ENCODE results near the gene TMEM181.
"Not testable (repeated sequence)": the region's sequence is repeated elsewhere in the genome, so short reads cannot be mapped to it uniquely, and the experiment has no call there.

Gene TMEM181

DNA sequence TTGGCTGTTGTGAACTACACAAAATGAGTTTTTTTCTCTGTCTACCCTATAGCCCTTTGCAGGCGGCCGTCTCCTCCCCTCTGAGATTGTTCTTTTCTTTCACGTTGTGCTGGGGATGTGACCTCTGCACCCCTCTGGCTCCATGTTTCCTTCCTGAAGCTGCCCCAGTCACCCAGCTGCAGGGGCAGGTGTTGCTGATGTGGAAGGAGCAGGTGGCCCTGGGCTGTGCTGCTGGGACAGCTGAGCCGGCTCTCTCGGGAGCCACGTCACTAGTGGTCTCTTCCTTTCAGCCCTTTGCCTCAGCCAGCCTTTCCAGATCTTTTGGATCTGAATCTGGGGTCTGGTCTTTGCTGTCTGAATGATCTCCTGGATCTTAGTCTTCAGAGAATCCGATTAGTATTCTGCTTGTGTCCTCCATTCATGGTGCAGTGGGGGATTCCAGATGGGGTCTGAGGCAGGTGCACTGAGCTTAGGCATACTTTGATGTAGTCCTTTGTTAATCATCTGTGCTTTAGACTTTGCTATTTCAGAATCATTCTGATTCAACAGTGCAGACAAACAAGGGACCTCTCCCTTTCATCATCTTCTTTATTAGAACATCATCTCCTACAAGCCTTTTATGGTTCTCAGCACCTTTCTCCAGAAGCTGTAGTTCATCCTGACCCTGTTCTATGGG lies 31.4 kb downstream of the TMEM181 start:
- FAIRE-seq (no peak), DNase-seq (ENCODE audit: insufficient read length, low spot score) (no peak)

DNA sequence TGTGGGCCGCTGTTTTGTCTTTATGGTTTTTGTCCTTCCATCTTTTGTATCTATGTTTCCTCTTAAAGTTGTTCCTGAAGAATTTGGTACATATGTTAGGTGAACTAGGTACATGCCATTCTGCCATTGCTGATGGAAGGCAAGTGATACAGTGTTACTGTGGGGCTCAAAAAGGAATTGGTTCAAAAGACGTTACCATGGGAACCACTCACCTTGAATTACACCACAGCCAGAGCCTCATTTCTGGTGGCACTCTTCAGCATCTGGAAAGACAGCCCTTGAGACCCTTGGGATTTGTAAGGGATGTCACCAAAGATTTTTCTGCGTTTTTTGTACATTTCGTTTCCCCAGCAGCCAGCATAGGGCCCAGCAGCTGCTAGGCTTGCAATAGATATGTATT lies 31.9 kb downstream of the TMEM181 start:
- DNase-seq (ENCODE audit: insufficient read length, low spot score) (no peak), FAIRE-seq (no peak)

DNA sequence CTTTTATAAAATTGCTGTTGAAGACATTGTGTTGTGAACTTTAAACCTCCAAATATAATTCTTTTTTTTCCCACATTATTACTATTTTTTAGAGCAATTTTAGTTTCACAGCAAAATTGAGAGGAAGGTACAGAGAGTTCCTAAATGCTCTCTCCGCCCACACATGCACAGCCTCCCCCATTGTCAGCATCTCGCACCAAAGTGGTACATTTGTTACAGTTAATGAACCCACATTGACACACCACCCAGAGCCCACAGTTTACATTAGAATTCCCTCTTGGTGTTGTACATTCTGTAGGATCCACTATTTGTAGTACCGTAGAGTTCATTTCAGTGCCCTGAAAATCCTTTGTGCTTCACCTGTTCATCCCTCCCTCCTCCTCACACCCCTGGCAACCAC lies 33.8 kb downstream of the TMEM181 start:
- DNase-seq (ENCODE audit: insufficient read length, low spot score): no peak
- FAIRE-seq: no peak

DNA sequence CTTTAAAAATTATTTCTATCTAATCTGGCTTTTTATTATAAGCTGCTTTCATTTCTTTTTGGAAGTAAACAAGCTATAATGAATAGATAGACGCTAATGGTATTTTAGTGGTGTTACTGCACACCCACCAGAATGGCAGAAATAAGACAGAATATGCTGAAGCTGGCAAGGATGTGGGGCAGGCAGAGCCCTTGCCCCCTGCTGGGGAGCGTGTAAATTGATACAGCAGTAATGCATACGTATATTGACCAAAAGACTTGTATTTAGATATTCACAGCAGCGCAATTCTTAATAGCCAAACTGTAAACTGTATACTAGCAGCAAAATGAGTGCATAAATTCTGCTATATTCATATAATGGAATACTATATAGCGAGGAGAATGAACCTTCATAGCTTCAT lies 35.3 kb downstream of the TMEM181 start:
- FAIRE-seq (peak; percentile 60), DNase-seq (ENCODE audit: insufficient read length, low spot score) (no peak)

DNA sequence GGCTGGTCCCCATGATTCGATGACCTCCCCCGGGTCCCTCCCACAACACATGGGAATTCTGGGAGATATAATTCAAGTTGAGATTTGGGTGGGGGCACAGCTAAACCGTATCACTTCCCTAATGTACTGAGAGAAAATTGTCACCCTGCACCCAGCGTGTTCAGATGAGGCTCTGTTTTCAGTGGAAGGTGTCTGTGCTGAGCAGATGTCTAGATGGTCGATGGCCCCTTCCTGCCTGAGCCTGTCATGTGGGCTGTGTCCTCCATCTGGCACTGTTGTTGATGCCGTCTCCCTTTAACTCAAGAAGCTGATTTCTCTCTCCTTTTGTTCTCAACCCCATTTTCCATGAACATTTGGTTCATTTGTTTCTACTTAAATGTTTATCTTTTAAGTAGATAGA lies 37.0 kb downstream of the TMEM181 start:
- FAIRE-seq (no peak), DNase-seq (ENCODE audit: insufficient read length, low spot score) (no peak)

DNA sequence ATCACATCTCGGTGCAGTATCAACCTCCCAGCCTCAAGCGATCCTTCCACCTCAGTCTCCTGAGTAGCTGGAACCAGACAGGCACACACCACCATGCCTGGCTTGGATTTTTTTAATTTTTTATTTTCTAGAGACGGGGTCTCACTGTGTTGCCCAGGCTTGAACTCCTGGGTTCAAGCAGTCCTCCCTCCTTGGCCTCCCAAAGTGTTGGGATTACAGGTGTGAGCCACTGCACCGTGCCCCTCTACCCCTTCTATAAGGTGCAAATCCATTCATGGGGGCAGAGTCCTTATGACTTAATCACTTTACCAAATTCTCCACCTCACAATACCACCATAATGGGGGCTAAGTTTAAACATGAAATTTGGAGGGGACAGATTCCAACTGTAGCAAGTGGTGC lies 37.7 kb downstream of the TMEM181 start:
- no peak for DNase-seq (ENCODE audit: insufficient read length, low spot score)
- FAIRE-seq: no peak

DNA sequence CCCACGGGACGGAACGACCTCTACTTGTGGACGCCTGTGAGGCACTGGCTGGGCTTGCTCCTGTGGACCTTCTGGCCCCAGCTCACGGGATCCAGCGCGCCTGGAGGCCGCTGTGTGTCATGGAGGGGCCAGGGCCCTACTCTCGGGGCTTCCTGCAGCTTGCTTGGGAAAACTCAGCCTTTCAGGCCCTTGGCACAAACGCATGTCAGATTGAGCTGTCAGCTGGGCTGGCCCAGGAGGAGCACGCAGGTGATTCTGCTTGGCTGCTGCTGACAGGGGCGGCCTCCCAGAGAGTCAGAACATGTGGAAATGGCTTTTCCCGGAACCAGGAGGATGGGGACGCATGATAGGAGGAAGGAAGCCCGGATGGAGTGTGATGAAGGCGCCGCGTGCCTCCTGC lies 39.7 kb downstream of the TMEM181 start:
- FAIRE-seq (no peak), DNase-seq (ENCODE audit: insufficient read length, low spot score) (no peak)

DNA sequence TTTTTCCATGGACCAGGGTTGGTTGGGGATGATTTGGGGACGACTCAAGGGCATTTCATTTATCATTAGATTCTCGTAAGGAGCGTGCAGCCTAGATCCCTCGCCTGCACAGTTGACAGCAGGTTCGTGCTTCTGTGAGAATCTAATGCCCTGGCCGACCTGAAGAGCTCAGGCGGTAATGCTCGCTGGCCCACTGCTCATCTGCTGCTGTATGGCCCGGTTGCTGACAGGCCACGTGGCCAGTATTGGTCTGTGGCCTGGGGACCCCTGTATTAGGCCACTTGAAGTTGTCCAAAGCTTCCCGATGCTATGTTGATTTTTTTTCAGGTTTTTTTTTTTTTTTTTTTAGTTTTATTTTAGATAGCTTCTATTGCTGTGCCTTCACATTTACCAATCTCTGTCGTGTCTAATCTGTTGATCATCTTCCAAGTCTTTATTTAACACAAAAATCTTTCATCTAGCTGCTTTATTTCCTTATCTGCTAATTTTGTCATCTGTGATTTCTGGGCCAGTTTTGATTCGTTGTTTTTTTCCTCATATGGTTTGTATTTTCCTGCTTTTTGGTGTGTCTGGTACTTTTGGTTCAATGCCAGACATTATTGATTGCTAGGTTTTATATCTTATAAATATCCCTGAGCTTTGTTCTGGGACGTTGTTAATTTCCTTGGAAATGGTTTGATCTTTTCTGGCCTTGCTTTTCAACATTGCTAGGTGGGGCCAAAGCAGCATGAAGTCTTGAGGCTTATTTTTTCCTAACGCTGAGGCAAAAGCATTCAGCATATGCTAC lies 43.6 kb downstream of the TMEM181 start:
- no peak for FAIRE-seq
- DNase-seq (ENCODE audit: insufficient read length, low spot score): no peak

DNA sequence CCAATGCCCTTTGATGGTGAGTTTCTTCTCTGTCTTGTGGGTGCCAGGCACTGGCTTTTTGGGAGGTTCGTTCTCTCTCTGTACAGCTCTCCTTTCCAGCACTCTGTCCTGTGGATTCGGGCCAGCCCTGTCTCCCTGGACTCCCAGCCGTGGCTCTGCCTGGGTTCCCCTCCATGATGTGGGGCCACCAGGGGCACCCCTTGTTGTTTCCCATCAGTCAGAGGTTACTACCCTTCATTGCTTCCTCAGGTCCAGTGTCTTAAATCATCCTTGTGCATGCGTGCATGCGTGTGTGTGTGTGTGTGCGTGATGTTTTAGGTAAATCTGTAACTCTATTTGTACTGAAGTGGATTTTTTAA lies 44.1 kb downstream of the TMEM181 start:
- no peak for FAIRE-seq
- no peak for DNase-seq (ENCODE audit: insufficient read length, low spot score)

DNA sequence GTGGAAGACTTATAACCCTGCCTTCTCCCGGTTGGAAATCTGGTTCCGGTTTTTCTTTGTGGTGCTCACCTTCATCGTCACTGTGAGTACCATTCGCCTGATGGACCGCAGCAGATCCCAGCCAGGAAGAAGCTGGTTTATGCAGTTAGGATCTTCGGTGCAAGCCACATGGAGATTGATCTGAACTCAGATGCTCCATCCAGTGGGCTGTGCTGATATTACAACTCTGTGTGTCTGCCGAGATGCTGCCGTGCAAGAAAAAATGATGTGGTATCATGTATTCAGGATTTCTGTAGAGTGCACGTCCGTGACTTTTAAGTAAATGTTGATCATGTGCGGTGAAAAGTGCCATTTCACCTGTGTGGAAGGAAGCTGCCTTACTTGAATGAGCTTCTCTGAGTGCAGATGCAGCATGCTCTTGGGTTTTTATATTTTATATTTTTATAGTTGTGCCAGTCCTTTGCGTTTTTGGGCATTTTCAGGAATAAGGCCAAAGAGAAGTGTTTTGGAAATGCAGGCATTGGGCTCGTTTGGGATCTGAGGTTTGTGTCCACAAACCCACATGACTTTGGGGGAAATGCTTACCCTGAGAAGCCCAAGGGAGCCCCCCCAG lies 45.5 kb downstream of the TMEM181 start:
- peak; percentile 39 for DNase-seq (ENCODE audit: insufficient read length, low spot score)
- FAIRE-seq: peak; percentile 95

DNA sequence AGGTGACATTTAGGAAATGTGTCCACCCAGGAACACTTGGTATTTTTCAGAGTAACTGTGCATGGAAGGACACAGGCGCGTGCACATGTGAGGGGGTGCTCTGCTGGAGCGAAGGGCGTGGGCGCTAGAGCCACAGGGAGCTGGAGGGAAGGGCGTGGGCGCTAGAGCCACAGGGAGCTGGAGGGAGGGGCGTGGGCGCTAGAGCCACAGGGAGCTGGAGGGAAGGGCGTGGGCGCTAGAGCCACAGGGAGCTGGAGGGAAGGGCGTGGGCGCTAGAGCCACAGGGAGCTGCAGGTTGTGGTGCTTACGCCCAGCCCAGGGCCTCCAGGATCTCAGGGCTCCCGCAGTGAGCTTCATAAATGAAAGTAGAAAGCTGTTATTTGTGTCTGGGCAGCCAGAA lies 46.1 kb downstream of the TMEM181 start:
- not testable (repeated sequence) for FAIRE-seq

DNA sequence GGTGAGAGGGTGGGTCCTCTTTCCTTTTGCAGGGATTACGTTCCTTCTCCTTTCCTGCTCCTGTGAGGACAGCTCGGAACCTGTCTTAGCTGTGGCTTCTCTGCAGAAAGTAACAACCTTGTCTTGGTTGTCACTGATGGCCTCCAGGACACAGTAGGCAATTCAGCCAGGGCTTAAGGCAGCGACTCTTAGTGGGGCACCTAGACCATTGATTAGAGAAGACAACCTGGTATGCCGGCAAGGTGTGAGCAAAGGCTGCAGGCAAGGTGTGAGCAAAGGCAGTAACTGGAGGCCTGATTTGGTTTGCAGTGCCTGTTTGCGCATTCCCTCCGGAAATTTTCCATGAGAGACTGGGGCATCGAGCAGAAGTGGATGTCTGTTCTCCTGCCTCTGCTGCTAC lies 47.0 kb downstream of the TMEM181 start:
- DNase-seq (ENCODE audit: insufficient read length, low spot score) (no peak), FAIRE-seq (no peak)

More for the DNA sequence above, 46.1 kb downstream of the TMEM181 start:
- not testable (repeated sequence) for DNase-seq (ENCODE audit: insufficient read length, low spot score)

DNA sequence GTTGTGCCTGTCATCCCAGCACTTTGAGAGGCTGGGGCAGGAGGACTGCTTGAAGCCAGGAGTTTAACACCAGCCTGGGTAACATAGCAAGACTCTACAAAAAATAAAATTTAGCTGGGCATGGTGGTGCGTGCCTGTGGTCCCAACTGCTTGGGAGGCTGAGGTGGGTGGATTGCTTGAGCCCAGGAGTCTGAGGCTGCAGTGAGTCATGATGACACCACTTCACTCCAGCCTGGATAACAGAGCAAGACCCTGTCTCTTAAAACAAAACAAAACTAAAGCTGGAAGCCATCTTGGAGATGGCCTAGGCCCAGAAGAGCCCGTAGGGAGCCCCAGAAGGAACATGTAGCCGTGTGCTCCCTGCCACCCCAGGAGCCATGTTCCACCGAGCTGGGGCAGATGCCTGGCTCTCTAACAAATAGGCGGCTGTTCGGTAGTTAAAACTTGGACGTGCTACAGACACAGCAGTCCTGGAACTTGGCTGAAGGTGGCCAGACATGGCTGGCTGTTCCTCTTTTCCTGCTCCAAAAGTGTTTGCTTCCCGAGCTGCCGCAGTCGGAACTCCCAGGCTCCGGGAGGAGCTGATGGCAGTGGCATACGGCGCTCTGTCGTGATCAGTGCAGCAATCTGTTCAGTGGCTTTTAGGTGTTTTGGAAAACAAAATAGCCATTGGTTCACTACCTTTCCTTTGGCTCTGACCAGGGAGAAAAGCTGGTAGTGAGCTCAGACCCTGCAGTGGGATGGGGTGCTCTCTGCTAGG lies 47.7 kb downstream of the TMEM181 start:
- DNase-seq (ENCODE audit: insufficient read length, low spot score): no peak

DNA sequence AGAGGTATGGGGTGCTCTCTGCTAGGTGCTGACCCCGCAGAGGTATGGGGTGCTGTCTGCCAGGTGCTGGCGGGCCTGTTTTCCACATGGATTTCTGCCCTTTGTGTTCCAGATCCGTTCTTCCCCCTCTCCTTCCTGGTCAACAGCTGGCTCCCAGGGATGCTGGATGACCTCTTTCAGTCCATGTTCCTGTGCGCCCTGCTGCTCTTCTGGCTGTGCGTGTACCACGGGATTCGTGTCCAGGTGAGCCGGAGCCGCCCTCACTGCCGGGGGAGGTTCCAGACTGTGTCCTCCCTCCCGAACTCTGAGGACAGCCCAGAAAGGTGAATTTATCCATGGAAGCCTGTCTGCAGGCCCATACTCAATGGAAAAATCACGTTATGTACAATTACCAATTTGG lies 48.3 kb downstream of the TMEM181 start:
- no peak for DNase-seq (ENCODE audit: insufficient read length, low spot score)
- no peak for FAIRE-seq

More for the DNA sequence above, 47.7 kb downstream of the TMEM181 start:
- no peak for FAIRE-seq

DNA sequence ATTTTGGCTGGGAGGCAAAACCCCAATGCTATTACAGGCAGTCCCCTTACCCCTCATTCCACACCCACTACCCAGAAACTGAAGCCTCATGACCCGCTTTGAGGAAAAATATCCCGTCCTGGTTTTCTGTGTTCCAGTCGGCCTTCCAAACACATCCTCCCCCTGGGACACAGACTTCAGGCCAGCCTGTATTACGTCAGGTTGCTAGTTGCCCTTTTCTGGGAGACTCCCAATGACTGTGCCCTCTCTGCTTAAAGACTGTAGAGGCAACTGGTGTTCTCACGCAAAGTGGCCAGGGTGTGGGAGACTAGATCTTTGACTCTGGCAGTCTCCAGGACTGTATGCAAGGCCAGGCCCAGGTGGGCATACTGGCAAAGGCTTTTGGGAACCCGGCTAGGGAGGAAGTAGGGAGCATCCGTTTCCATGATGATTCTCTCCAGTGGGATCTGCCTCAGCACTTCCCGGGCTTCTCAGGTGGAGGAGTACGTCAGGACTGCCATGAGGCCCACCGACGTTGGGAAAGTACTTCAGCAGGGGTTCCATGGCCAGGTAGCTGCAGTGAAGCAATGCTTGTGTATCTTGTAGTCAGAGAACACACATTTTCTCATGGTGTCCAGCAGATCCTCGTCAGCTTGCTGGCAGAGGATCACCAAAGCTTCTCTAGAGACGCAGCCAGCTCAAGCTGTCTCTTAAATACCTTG lies 49.7 kb downstream of the TMEM181 start:
- FAIRE-seq: no peak
- DNase-seq (ENCODE audit: insufficient read length, low spot score): no peak

DNA sequence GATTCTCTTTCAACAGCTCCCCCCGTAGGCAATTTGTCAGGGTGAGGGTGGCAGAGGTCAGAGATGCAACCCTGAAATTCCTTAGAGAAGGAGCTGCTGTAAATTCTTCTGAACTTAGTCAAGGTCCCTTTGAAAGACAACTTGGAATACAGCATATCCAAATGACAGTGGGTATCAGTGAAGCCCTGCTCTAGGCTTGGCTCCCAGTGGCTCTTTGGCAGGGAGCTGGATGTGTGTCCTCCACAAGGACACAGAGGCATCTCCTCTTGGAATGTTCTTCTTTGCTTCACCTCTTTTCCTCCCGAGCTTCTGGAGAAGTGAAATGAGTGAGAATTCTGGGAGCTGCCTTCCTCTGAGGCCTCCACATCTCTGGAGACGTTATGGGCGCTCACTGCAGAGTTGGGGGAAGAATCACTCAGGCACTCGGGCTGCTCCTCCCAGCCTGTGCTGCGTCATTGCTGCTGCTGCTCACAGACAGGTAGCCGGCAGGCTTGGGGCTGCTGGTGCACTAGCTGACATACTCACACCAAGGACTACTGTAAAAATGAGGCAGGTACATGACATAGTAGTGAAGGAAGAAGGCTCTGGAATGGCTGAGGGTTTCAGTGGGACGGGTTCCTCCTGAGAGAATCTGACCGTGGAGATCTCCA lies 50.6 kb downstream of the TMEM181 start:
- DNase-seq (ENCODE audit: insufficient read length, low spot score) (no peak), FAIRE-seq (no peak)

DNA sequence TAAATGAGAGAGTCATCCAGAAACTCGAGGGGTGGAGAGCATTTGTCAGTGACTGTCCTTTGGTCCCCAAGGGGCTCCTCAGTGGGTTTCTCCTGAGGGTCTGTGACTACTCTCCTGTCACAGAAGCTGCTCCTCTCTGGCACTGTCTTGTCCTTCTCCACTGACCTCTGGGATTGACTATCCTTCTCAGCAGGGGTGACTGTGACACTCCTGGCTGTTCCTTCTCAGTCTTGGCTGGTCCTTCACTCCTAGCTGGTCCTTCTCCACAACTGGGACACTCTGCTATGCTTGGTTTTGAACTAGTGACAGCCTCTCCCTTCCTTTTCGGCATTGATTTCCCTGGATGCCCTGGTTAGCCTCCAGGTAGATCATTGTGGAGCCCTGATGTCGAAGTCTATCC lies 51.1 kb downstream of the TMEM181 start:
- no peak for DNase-seq (ENCODE audit: insufficient read length, low spot score)
- no peak for FAIRE-seq

DNA sequence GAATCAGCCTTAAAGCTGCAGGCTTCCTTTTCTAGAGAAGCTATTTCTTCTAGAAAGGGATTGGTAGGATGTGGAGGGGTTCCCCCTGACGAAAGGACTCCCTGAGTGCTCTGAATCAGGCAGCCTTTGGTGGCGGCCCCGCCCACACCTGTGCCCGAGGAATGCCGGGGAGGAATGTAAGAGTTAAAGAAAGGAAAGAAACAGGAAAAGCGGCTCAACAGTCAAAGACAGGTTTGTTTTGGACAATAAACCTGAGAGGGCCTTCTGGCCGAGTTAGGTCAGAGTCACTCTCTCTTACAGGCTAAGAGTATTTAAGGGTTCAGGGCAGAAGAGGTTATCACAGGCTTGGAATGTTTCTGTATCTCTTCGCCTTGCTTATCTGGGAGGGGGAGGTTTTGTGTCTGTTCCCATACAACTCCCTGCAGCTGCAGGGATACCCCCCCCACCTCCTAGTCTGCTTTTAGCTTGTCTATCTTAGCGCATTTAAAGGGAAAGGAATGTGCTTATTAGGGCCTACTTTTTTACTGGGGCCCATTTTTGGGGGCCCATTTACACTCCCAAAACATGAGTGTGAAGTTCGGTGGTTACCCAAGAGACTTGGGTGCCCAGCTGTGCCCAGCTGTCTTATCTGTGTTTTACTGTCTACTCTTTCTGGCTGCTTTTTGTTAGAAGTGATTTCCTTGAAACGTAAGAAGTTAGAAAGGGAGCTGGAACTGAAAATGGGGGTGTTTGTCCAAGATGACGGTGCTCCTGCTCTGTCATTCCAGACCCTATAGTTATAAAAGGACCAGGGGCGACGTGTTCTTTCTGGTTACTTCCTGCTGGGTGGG lies 51.9 kb downstream of the TMEM181 start:
- no peak for FAIRE-seq
- no peak for DNase-seq (ENCODE audit: insufficient read length, low spot score)

DNA sequence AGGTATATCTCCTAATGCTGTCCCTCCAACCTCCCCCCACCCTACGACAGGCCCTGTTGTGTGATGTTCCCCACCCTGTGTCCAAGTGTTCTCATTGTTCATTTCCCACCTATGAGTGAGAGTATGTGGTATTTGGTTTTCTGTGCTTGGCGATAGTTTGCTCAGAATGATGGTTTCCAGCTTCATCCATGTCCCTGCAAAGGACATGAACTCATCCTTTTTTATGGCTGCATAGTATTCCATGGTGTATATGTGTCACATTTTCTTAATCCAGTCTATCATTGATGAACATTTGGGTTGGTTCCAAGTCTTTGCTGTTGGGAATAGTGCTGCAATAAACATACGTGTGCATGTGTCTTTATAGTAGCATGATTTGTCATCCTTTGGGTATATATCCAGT lies 54.7 kb downstream of the TMEM181 start:
- not testable (repeated sequence) for FAIRE-seq; DNase-seq (ENCODE audit: insufficient read length, low spot score)
